Left forelimb (tissue), 1 donor: Measurements from ENCODE around the gene MRC2.
A peak's percentile ranks its signal among the peaks of the same experiment; 100 is the strongest.

Experiments
- DNase-seq: peaks from one replicate; pipeline ENCODE4 v3.0.0-alpha.2; 2018; ENCODE audit warnings: low spot score

Gene MRC2

GRCh38 chr17:62661337-62661736 lies 33.9 kb downstream of the MRC2 start:
- DNase-seq = no peak

- no peak for DNase-seq
Measured at GRCh38 chr17:62662855-62663254, 35.4 kb downstream of the MRC2 start.

- no peak for DNase-seq
Measured at GRCh38 chr17:62663304-62663703, 35.8 kb downstream of the MRC2 start.

GRCh38 chr17:62664336-62665120 lies 37.1 kb downstream of the MRC2 start:
- no peak for DNase-seq

- no peak for DNase-seq
Measured at GRCh38 chr17:62665599-62665998, 38.1 kb downstream of the MRC2 start.

- no peak for DNase-seq
Measured at GRCh38 chr17:62666061-62666800, 38.8 kb downstream of the MRC2 start.

GRCh38 chr17:62666801-62667591 lies 39.5 kb downstream of the MRC2 start:
- no peak for DNase-seq

- no peak for DNase-seq
Measured at GRCh38 chr17:62668091-62668804, 40.8 kb downstream of the MRC2 start.

GRCh38 chr17:62670202-62670821 lies 42.8 kb downstream of the MRC2 start:
- no peak for DNase-seq

GRCh38 chr17:62671553-62671952 lies 44.1 kb downstream of the MRC2 start:
- no peak for DNase-seq

GRCh38 chr17:62672957-62673356 lies 45.5 kb downstream of the MRC2 start:
- no peak for DNase-seq

GRCh38 chr17:62673614-62674362 lies 46.3 kb downstream of the MRC2 start:
- no peak for DNase-seq

GRCh38 chr17:62674363-62674739 lies 46.9 kb downstream of the MRC2 start:
- no peak for DNase-seq

- DNase-seq = no peak
Measured at GRCh38 chr17:62674841-62675240, 47.4 kb downstream of the MRC2 start.

- peak; percentile 66 for DNase-seq
Measured at GRCh38 chr17:62675260-62675659, 47.8 kb downstream of the MRC2 start.

GRCh38 chr17:62675701-62676100 lies 48.2 kb downstream of the MRC2 start:
- no peak for DNase-seq

- no peak for DNase-seq
Measured at GRCh38 chr17:62676231-62676943, 48.9 kb downstream of the MRC2 start.

GRCh38 chr17:62676952-62677596 lies 49.6 kb downstream of the MRC2 start:
- DNase-seq = no peak

- no peak for DNase-seq
Measured at GRCh38 chr17:62678214-62678919, 50.9 kb downstream of the MRC2 start.
